Measurements from ENCODE around the gene ENAH. TPM values are rescaled to one million over a fixed set of nuclear protein-coding genes. Genes with fewer than 3 reads are reported as not detected.

The ENAH gene
- total and polyA plus RNA-seq, 9 of the 15 experiments (the other 6 are each of a cell fraction or from before 2014, with no cell fraction given) = 0.03 to 1.2 (median 0.15) TPM

DNA sequence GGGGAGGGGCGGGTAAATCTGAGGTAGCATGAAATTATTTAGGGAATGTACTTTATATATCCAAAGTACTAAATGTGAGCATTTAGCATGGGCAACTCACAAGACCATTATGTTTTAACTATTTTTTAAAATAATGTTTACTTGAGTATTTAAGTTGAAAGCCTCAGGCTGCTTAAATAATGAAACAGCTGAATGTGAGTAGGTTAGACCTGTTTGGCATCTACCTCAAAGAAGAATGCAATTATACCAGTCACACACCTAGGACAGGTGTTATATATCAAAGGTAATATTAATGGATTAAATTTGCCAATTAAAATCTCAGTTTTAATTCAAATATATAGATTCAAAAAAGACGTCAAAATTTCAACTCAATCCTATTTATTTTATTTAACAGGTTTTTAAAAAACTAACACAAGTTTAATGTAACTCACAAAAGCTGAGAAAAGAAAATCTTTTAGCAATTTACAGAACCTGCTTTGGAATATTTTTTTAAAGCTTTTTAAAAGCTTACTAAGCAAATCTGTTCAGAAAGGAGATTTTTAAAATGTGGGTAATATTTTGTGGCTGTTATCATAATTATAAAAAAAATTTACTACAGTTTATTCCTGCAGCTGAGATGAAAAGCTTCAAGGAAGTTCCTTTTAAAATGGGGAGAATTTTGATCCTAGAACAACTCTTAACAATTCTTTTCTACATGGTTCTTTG lies 120.5 kb downstream of the ENAH start:
- Histone ChIP-seq H4K20me1 (replicated peaks; ENCODE audit: control insufficient read depth, insufficient read depth, low read length) (no peaks in the 10 kb centered on the region), H2AFZ (ENCODE audit: low read depth, low read length) (no peak overlapping the region), H3K9me3 (replicated peaks; ENCODE audit: control insufficient read depth, insufficient read depth, low read depth, low read length) (no peaks in the 10 kb centered on the region), H3K4me1 (replicated peaks in 1 of 2; ENCODE audit: control insufficient read depth in 2 of 2, insufficient read depth in 2 of 2, low read length in 2 of 2) (no peaks in the 10 kb centered on the region), H3K27me3 (ENCODE audit: control insufficient read depth in 2 of 2, insufficient read depth in 2 of 2, low read length in 2 of 2) (peaks cover 5% of the 10 kb centered on the region in 2 experiments; a peak in 4 of 5 replicates), H3K36me3 (ENCODE audit: control insufficient read depth, insufficient read depth, low read length) (no peaks in the 10 kb centered on the region), H3K79me2 (ENCODE audit: control insufficient read depth, insufficient read depth, low read length) (no peaks in the 10 kb centered on the region), H3K27ac (ENCODE audit: extremely low read depth, low read depth, low read length) (no peak overlapping the region), H3K4me2 (ENCODE audit: insufficient read depth, low read length) (no peak overlapping the region), H3K9me1 (ENCODE audit: control insufficient read depth, insufficient read depth, low read length) (no peaks in the 10 kb centered on the region), H3K9ac (ENCODE audit: insufficient read depth in 1 of 2, low read depth in 2 of 2, low read length in 2 of 2) (no peak overlapping the region), H3K4me3 (no peak overlapping the region)
- POLR2A ChIA-PET = interaction anchor here (1.2 to 1.3 kb wide), 2 partner anchors 11 to 48 kb away, joined by 3 read pairs; no protein-coding TSS in a partner anchor
- TF ChIP-seq ZNF316 (IDR thresholded peaks at IDR 0.05) (peak; percentile 70), SREBF1 (IDR thresholded peaks at IDR 0.05; ENCODE audit: borderline replicate concordance, low read depth, low read length) (no peak), C11orf30 (IDR thresholded peaks at IDR 0.05; ENCODE audit: low read depth) (peak; percentile 52; the same call in 1 of the 2 replicates)
- ATAC-seq = no peak
- no peak for FAIRE-seq
- no TSS peak for BruUV-seq (replicated peaks)
- no peak for DNase-seq (ENCODE audit: extremely low read depth in 1 of 4, low spot score in 3 of 4)
- in situ Hi-C loops (cut with MboI) = no loop called here
- 3% methylated on average over 2 of the region's 2 CpGs for WGBS (ENCODE audit: insufficient coverage, low coverage, missing lambda C conversion rate)
- CTCF ChIA-PET (ENCODE audit: low intra/inter-chr PET ratio) = no interaction called here
- intact Hi-C loops (cut with micrococcal nuclease) = no loop called here

DNA sequence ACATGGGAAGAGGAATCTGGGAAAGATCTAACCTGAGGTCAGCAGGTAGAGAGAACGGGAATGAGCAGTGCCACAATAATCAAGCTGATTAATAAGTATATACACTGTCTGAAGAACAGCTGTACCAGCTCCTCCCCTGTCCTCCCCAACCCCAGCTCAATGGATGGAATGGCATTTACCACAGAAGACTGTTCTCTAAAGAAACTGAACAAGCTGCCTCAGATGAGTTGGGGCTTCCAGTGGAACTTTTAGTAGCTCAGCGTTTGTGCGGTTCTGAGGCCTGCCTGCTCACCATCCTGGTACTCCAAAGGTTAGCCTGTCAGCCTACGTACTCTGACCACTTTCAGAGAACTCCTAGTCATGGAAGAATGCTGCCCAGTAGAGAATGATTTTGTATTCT lies 123.2 kb downstream of the ENAH start:
- FAIRE-seq = no peak
- Histone ChIP-seq H2AFZ (ENCODE audit: low read depth, low read length) (no peak overlapping the region), H3K4me1 (replicated peaks in 1 of 2; ENCODE audit: control insufficient read depth in 2 of 2, insufficient read depth in 2 of 2, low read length in 2 of 2) (no peaks in the 10 kb centered on the region), H4K20me1 (replicated peaks; ENCODE audit: control insufficient read depth, insufficient read depth, low read length) (no peaks in the 10 kb centered on the region), H3K4me3 (no peak overlapping the region), H3K4me2 (ENCODE audit: insufficient read depth, low read length) (no peak overlapping the region), H3K36me3 (ENCODE audit: control insufficient read depth, insufficient read depth, low read length) (no peaks in the 10 kb centered on the region), H3K9me3 (replicated peaks; ENCODE audit: control insufficient read depth, insufficient read depth, low read depth, low read length) (no peaks in the 10 kb centered on the region), H3K9me1 (ENCODE audit: control insufficient read depth, insufficient read depth, low read length) (no peaks in the 10 kb centered on the region), H3K27ac (ENCODE audit: extremely low read depth, low read depth, low read length) (no peak overlapping the region), H3K27me3 (ENCODE audit: control insufficient read depth in 2 of 2, insufficient read depth in 2 of 2, low read length in 2 of 2) (peaks cover 4 to 13% of the 10 kb centered on the region in 2 experiments; a peak in 4 of 5 replicates), H3K9ac (ENCODE audit: insufficient read depth in 1 of 2, low read depth in 2 of 2, low read length in 2 of 2) (no peak overlapping the region), H3K79me2 (ENCODE audit: control insufficient read depth, insufficient read depth, low read length) (no peaks in the 10 kb centered on the region)
- no TSS peak for BruUV-seq (replicated peaks)
- TF ChIP-seq, protein P1, sequence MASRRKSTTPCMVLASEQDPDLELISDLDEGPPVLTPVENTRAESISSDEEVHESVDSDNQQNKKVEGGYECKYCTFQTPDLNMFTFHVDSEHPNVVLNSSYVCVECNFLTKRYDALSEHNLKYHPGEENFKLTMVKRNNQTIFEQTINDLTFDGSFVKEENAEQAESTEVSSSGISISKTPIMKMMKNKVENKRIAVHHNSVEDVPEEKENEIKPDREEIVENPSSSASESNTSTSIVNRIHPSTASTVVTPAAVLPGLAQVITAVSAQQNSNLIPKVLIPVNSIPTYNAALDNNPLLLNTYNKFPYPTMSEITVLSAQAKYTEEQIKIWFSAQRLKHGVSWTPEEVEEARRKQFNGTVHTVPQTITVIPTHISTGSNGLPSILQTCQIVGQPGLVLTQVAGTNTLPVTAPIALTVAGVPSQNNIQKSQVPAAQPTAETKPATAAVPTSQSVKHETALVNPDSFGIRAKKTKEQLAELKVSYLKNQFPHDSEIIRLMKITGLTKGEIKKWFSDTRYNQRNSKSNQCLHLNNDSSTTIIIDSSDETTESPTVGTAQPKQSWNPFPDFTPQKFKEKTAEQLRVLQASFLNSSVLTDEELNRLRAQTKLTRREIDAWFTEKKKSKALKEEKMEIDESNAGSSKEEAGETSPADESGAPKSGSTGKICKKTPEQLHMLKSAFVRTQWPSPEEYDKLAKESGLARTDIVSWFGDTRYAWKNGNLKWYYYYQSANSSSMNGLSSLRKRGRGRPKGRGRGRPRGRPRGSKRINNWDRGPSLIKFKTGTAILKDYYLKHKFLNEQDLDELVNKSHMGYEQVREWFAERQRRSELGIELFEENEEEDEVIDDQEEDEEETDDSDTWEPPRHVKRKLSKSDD (conservative IDR thresholded peaks at IDR 0.05; ENCODE audit: low read length) = no peak
- TF ChIP-seq, protein P2, sequence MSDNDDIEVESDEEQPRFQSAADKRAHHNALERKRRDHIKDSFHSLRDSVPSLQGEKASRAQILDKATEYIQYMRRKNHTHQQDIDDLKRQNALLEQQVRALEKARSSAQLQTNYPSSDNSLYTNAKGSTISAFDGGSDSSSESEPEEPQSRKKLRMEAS (CRISPR knock-in tag; IDR thresholded peaks at IDR 0.05) = no peak
- TF ChIP-seq ZNF77 (CRISPR knock-in tag; IDR thresholded peaks at IDR 0.05) = no peak
- TF ChIP-seq CBX1 (IDR thresholded peaks at IDR 0.05; ENCODE audit: low read depth) = no peak
- TF ChIP-seq ZNF586 (CRISPR knock-in tag; conservative IDR thresholded peaks at IDR 0.05) = no peak
- TF ChIP-seq, protein P3, sequence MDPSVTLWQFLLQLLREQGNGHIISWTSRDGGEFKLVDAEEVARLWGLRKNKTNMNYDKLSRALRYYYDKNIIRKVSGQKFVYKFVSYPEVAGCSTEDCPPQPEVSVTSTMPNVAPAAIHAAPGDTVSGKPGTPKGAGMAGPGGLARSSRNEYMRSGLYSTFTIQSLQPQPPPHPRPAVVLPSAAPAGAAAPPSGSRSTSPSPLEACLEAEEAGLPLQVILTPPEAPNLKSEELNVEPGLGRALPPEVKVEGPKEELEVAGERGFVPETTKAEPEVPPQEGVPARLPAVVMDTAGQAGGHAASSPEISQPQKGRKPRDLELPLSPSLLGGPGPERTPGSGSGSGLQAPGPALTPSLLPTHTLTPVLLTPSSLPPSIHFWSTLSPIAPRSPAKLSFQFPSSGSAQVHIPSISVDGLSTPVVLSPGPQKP (CRISPR knock-in tag; IDR thresholded peaks at IDR 0.05) = no peak
- TF ChIP-seq ZBED1 (IDR thresholded peaks at IDR 0.05) = no peak
- no peak for TF ChIP-seq GATAD2A (IDR thresholded peaks at IDR 0.05)
- no peak for DNase-seq (ENCODE audit: extremely low read depth in 1 of 4, low spot score in 3 of 4)
- WGBS (ENCODE audit: insufficient coverage, low coverage, missing lambda C conversion rate) = 0% methylated on average over 4 of the region's 4 CpGs
- ChIA-PET CTCF (ENCODE audit: low intra/inter-chr PET ratio) (no interaction called here), POLR2A (interaction anchor here (1.4 kb wide), 1 partner anchor 9 kb away, joined by 5 read pairs; no protein-coding TSS in a partner anchor)
- in situ Hi-C loops (cut with MboI) (no loop called here), intact Hi-C loops (cut with micrococcal nuclease) (no loop called here)
- no peak for ATAC-seq
